Gastrocnemius medialis (tissue), 4 donors: ENCODE measurements around the gene DYNLT4. TPM values are rescaled to one million over a fixed set of nuclear protein-coding genes. Genes with fewer than 3 reads are reported as not detected.

ENCODE experiments used
- ATAC-seq, 2 donors: fragments of 150-250 bp; one replicate each; pipeline ENCODE4 v1.9.1; 2016
- DNase-seq, 2 donors: peaks; one replicate each; pipeline ENCODE4 v3.0.0-alpha.2; 2019
- H3K27ac ChIP-seq, 4 donors: fragments of 200-600 bp; sonication (generic); 1 replicate in 1 of 4; 2 replicates in 3 of 4; pipeline ENCODE4 v1.5.1; 2016 to 2018; ENCODE audit warnings: mild to moderate bottlenecking in 2 of 4, moderate library complexity in 1 of 4
- H3K27me3 ChIP-seq, 3 donors: fragments of 200-600 bp; sonication (generic) in 2 of 3; 1 replicate in 1 of 3; 2 replicates in 2 of 3; pipeline versions ENCODE4 v1.5.1 to v1.6.0; 2016 to 2019; ENCODE audit warnings: mild to moderate bottlenecking in 1 of 3, moderate library complexity in 1 of 3
- H3K36me3 ChIP-seq, 2 donors: fragments of 200-600 bp; sonication (generic) in 1 of 2; one replicate each; pipeline ENCODE4 v1.5.1; 2017 to 2018
- H3K4me1 ChIP-seq, 2 donors: fragments of 200-600 bp; sonication (generic) in 1 of 2; one replicate each; pipeline ENCODE4 v1.5.1; 2016 to 2017; ENCODE audit warnings: mild to moderate bottlenecking in 2 of 2
- H3K4me3 ChIP-seq, 4 donors: fragments of 200-600 bp; sonication (generic) in 3 of 4; 1 replicate in 1 of 4; 2 replicates in 3 of 4; pipeline ENCODE4 v1.5.1; 2016 to 2019; ENCODE audit warnings: mild to moderate bottlenecking in 2 of 4
- H3K9me3 ChIP-seq, 3 donors: fragments of 200-600 bp; sonication (generic) in 2 of 3; 1 replicate in 1 of 3; 2 replicates in 2 of 3; pipeline ENCODE4 v1.5.1; 2016 to 2019
- CTCF ChIP-seq, 5 experiments: fragments of 450-650 bp in 3 of 5; fragments of 200-600 bp in 2 of 5; sonication (generic) in 2 of 5; IDR thresholded peaks in 4 of 5; conservative IDR thresholded peaks in 1 of 5; 1 replicate in 4 of 5; 2 replicates in 1 of 5; pipeline ENCODE4 v1.5.1; 2016 to 2019; ENCODE audit warnings: antibody characterized with exemption in 5 of 5, mild to moderate bottlenecking in 3 of 5, moderate library complexity in 3 of 5
- POLR2A ChIP-seq, 2 donors: fragments of 450-650 bp; IDR thresholded peaks; one replicate each; pipeline ENCODE4 v1.6.1; 2017; ENCODE audit warnings: antibody characterized with exemption in 2 of 2, mild to moderate bottlenecking in 2 of 2, moderate library complexity in 2 of 2
- in situ Hi-C, 4 donors: fragments of 200-750 bp; cut with MboI; loops; one replicate each; pipeline versions ENCODE4 v1.15.0 to v1.8.0; 2017; ENCODE audit warnings: low sequenced_read_pairs in 4 of 4
- intact Hi-C: fragments of 100-400 bp; cut with DNase I; formaldehyde crosslinking; loops from one replicate; pipeline ENCODE4 v1.15.1; 2023; ENCODE audit warnings: low total_unique reads
- total RNA-seq, 4 donors: library from RNA; depleted of rRNA; stranded (reverse); fragments of >200 nt; gene quantifications; one replicate each; pipeline versions ENCODE4 v1.1.0 to v1.2.3, GENCODE V29; 2016

Gene DYNLT4
- total RNA-seq, 4 donors from 2014 or later: not detected

- intact Hi-C loops (no loop called here), in situ Hi-C loops (loop anchor here in 1 of 4 donors (25.0 kb wide), 2 partner anchors 196 to 721 kb away; partner anchors contain the start of genes CCDC163, EIF2B3, MMACHC and PRDX1)
Observed at GRCh38 chr1:44790968-44791801, 16.0 kb downstream of the DYNLT4 start.

GRCh38 chr1:44788120-44788860 is 18.9 kb downstream of the DYNLT4 start, which contains the start of gene BEST4:
BEST4 (minus strand) TSS chr1:44788170; CDS start chr1:44787705, 465 bp downstream.
- no peak within 1 kb of the TSS for H3K4me3 ChIP-seq
- intact Hi-C loops (loop anchor here (5.0 kb wide), 3 partner anchors 34 to 224 kb away; partner anchors contain the start of genes HECTD3 and UROD), in situ Hi-C loops (loop anchor here in 2 of 4 donors (10.0 to 25.0 kb wide), 3 partner anchors 47 to 724 kb away; partner anchors contain the start of genes CCDC163 (in 1 of the 2), EIF2B3 (in 1 of the 2), MMACHC (in 1 of the 2) and PRDX1 (in 1 of the 2))
- no peak for TF ChIP-seq CTCF (IDR thresholded peaks at IDR 0.05 in 4 of 5, conservative IDR thresholded peaks at IDR 0.05 in 1 of 5)
- TF ChIP-seq POLR2A (IDR thresholded peaks at IDR 0.05): no peak
- DNase-seq: no peak
- no peaks in the 10 kb centered on the region for H3K27me3 ChIP-seq
- H3K27ac ChIP-seq: no peak within 1 kb of the TSS
- H3K4me1 ChIP-seq: peaks cover 19 to 28% of the 10 kb centered on the region in 2 donors
- ATAC-seq: no peak
- H3K9me3 ChIP-seq: no peaks in the 10 kb centered on the region
- no peaks in the 10 kb centered on the region for H3K36me3 ChIP-seq

More at GRCh38 chr1:44790968-44791801, 16.0 kb downstream of the DYNLT4 start:
- ATAC-seq (no peak), DNase-seq (no peak)
- Histone ChIP-seq H3K36me3 (no peaks in the 10 kb centered on the region), H3K27me3 (no peaks in the 10 kb centered on the region), H3K4me3 (no peak overlapping the region), H3K9me3 (no peaks in the 10 kb centered on the region), H3K27ac (no peak overlapping the region), H3K4me1 (peaks cover 0 to 5% of the 10 kb centered on the region in 2 donors)
- TF ChIP-seq POLR2A (IDR thresholded peaks at IDR 0.05) (no peak), CTCF (IDR thresholded peaks at IDR 0.05 in 4 of 5, conservative IDR thresholded peaks at IDR 0.05 in 1 of 5) (no peak)

GRCh38 chr1:44787506-44787905 is 19.6 kb downstream of the DYNLT4 start:
- no peaks in the 10 kb centered on the region for H3K27me3 ChIP-seq
- no peak for ATAC-seq
- H3K36me3 ChIP-seq: no peaks in the 10 kb centered on the region
- intact Hi-C loops: loop anchor here (5.0 kb wide), 3 partner anchors 35 to 225 kb away; partner anchors contain the start of genes HECTD3 and UROD
- no peak for TF ChIP-seq POLR2A (IDR thresholded peaks at IDR 0.05)
- TF ChIP-seq CTCF (IDR thresholded peaks at IDR 0.05 in 4 of 5, conservative IDR thresholded peaks at IDR 0.05 in 1 of 5): no peak
- DNase-seq: no peak
- in situ Hi-C loops: loop anchor here in 2 of 4 donors (10.0 to 25.0 kb wide), 3 partner anchors 47 to 725 kb away; partner anchors contain the start of genes CCDC163 (in 1 of the 2), EIF2B3 (in 1 of the 2), MMACHC (in 1 of the 2) and PRDX1 (in 1 of the 2)
- H3K4me3 ChIP-seq: no peak overlapping the region
- H3K4me1 ChIP-seq: peaks cover 19 to 28% of the 10 kb centered on the region in 2 donors
- no peaks in the 10 kb centered on the region for H3K9me3 ChIP-seq
- H3K27ac ChIP-seq: no peak overlapping the region

GRCh38 chr1:44786841-44787426 is 20.2 kb downstream of the DYNLT4 start:
- Histone ChIP-seq H3K9me3 (no peaks in the 10 kb centered on the region), H3K4me1 (peaks cover 19 to 28% of the 10 kb centered on the region in 2 donors), H3K27ac (peak overlapping the region; percentile 44 to 64 (median 55)), H3K36me3 (no peaks in the 10 kb centered on the region), H3K27me3 (no peaks in the 10 kb centered on the region), H3K4me3 (no peak overlapping the region)
- ATAC-seq (no peak), DNase-seq (no peak)
- TF ChIP-seq CTCF (IDR thresholded peaks at IDR 0.05 in 4 of 5, conservative IDR thresholded peaks at IDR 0.05 in 1 of 5) (no peak), POLR2A (IDR thresholded peaks at IDR 0.05) (no peak)
- in situ Hi-C loops: loop anchor here in 2 of 4 donors (10.0 to 25.0 kb wide), 3 partner anchors 48 to 725 kb away; partner anchors contain the start of genes CCDC163 (in 1 of the 2), EIF2B3 (in 1 of the 2), MMACHC (in 1 of the 2) and PRDX1 (in 1 of the 2)
- intact Hi-C loops: loop anchor here (5.0 kb wide), 3 partner anchors 35 to 225 kb away; partner anchors contain the start of genes HECTD3 and UROD
